Retina (tissue), 1 donor: ENCODE results near the gene EIF3K.
"Not testable (repeated sequence)": the region's sequence is repeated elsewhere in the genome, so short reads cannot be mapped to it uniquely, and the experiment has no call there.

Experiments
- DNase-seq: peaks from one replicate; pipeline ENCODE4 v3.0.0-alpha.2; 2016

EIF3K gene

GRCh38 chr19:38618590-38619360 lies at the start of gene EIF3K:
Gene EIF3K (plus strand): TSS chr19:38619188. CDS start chr19:38619269, 81 bp downstream.
- DNase-seq, result peak; percentile 100

GRCh38 chr19:38569368-38569983 lies 49.5 kb upstream of the EIF3K start:
- no peak for DNase-seq

GRCh38 chr19:38571682-38572081 lies 47.3 kb upstream of the EIF3K start:
- DNase-seq, result no peak

GRCh38 chr19:38577826-38578225 lies 41.2 kb upstream of the EIF3K start:
- no peak for DNase-seq

GRCh38 chr19:38579304-38579703 lies 39.7 kb upstream of the EIF3K start:
- not testable (repeated sequence) for DNase-seq

- no peak for DNase-seq
Measured at GRCh38 chr19:38580080-38580479, 38.9 kb upstream of the EIF3K start.

- no peak for DNase-seq
Measured at GRCh38 chr19:38583219-38583984, 35.6 kb upstream of the EIF3K start.

GRCh38 chr19:38583985-38584305 lies 35.0 kb upstream of the EIF3K start:
- DNase-seq, result no peak

GRCh38 chr19:38587562-38587961 lies 31.4 kb upstream of the EIF3K start:
- no peak for DNase-seq

- DNase-seq, result no peak
Measured at GRCh38 chr19:38588041-38588440, 30.9 kb upstream of the EIF3K start.

GRCh38 chr19:38592940-38593339 lies 26.0 kb upstream of the EIF3K start:
- no peak for DNase-seq

- DNase-seq, result peak; percentile 85
Measured at GRCh38 chr19:38596057-38596981, 22.7 kb upstream of the EIF3K start.

GRCh38 chr19:38597075-38597474 lies 21.9 kb upstream of the EIF3K start:
- no peak for DNase-seq

- DNase-seq, result no peak
Measured at GRCh38 chr19:38599722-38600121, 19.3 kb upstream of the EIF3K start.

GRCh38 chr19:38602856-38603255 lies 16.1 kb upstream of the EIF3K start:
- not testable (repeated sequence) for DNase-seq

- DNase-seq, result no peak
Measured at GRCh38 chr19:38606131-38606530, 12.9 kb upstream of the EIF3K start.

GRCh38 chr19:38614289-38614688 lies 4.7 kb upstream of the EIF3K start:
- DNase-seq, result no peak

- no peak for DNase-seq
Measured at GRCh38 chr19:38615007-38615581, 3.9 kb upstream of the EIF3K start.

GRCh38 chr19:38616265-38616664 lies 2.7 kb upstream of the EIF3K start:
- no peak for DNase-seq

- DNase-seq, result no peak
Measured at GRCh38 chr19:38617283-38617763, 1.7 kb upstream of the EIF3K start.

- peak; percentile 24 for DNase-seq
Measured at GRCh38 chr19:38617764-38618589, 1.0 kb upstream of the EIF3K start, which contains the start of gene MAP4K1. Gene MAP4K1 (minus strand): TSS chr19:38617953. CDS start chr19:38617895, 58 bp downstream.
